GM21526 (cell line): ENCODE data around the gene NDUFA6.
A peak's percentile ranks its signal among the peaks of the same experiment; 100 is the strongest.
"Not testable (repeated sequence)": the region's sequence is repeated elsewhere in the genome, so short reads cannot be mapped to it uniquely, and the experiment has no call there.

ENCODE experiments used
- ATAC-seq: cut with Tn5 transposase; IDR thresholded peaks from one replicate; pipeline ENCODE4 v1.9.1; 2021; ENCODE audit warnings: moderate library complexity; ENCODE audit not compliant: unreplicated experiment, low FRiP score

NDUFA6 gene

GRCh38 chr22:42072606-42073330 lies 17.8 kb downstream of the NDUFA6 start:
- no peak for ATAC-seq

GRCh38 chr22:42071508-42071907 lies 19.1 kb downstream of the NDUFA6 start:
- not testable (repeated sequence) for ATAC-seq

- ATAC-seq: peak; percentile 75
Measured at GRCh38 chr22:42070517-42071422, 19.8 kb downstream of the NDUFA6 start, which contains the start of gene NAGA. NAGA (minus strand) TSS chr22:42070812; CDS start chr22:42070297, 515 bp downstream.

- ATAC-seq: peak; percentile 7
Measured at GRCh38 chr22:42069801-42070516, 20.6 kb downstream of the NDUFA6 start.

GRCh38 chr22:42068291-42068690 lies 22.3 kb downstream of the NDUFA6 start:
- no peak for ATAC-seq

GRCh38 chr22:42067671-42068251 lies 22.8 kb downstream of the NDUFA6 start:
- no peak for ATAC-seq

- no peak for ATAC-seq
Measured at GRCh38 chr22:42066937-42067336, 23.6 kb downstream of the NDUFA6 start.

- no peak for ATAC-seq
Measured at GRCh38 chr22:42066126-42066761, 24.3 kb downstream of the NDUFA6 start.

GRCh38 chr22:42065438-42066125 lies 25.0 kb downstream of the NDUFA6 start:
- no peak for ATAC-seq

GRCh38 chr22:42064629-42065028 lies 25.9 kb downstream of the NDUFA6 start:
- ATAC-seq: no peak

- ATAC-seq: no peak
Measured at GRCh38 chr22:42062506-42063170, 27.9 kb downstream of the NDUFA6 start.

GRCh38 chr22:42061041-42061440 lies 29.5 kb downstream of the NDUFA6 start:
- no peak for ATAC-seq

GRCh38 chr22:42060489-42060888 lies 30.1 kb downstream of the NDUFA6 start:
- no peak for ATAC-seq

GRCh38 chr22:42056757-42057511 lies 33.6 kb downstream of the NDUFA6 start:
- no peak for ATAC-seq

GRCh38 chr22:42052765-42053164 lies 37.8 kb downstream of the NDUFA6 start:
- ATAC-seq: no peak

GRCh38 chr22:42050641-42051180 lies 39.9 kb downstream of the NDUFA6 start:
- ATAC-seq: no peak

GRCh38 chr22:42041784-42042183 lies 48.8 kb downstream of the NDUFA6 start:
- no peak for ATAC-seq

- ATAC-seq: no peak
Measured at GRCh38 chr22:42039271-42039670, 51.3 kb downstream of the NDUFA6 start.
